ENCODE measurements around the gene GOLGA8N.
"Not testable (repeated sequence)": the region's sequence is repeated elsewhere in the genome, so short reads cannot be mapped to it uniquely, and the experiment has no call there.

The GOLGA8N gene

DNA sequence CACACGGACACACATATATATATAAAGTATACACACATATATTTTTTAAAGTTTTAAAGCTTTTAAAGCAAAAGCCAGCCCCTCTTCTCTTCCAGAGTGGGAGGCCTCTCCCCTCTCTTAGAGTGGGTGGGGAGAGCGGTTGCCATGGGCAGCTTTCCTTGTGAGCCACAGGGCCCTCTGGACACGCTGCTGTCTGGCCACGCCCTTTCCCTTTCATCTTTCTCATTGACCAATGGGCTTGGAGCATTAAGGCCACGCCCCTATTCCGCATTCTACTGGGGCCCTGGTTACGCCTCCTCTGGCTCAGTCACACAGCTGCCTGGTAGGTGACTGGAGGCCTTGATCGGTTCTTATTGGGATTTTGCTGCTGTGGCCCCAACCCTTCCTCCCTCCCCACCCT is at the start of gene GOLGA8N:
TSS of gene GOLGA8N (plus strand) at position 306 of the 400 bp plus-strand sequence.
- not testable (repeated sequence) for H3K27me3 ChIP-seq (ENCODE audit: control insufficient read depth in 2 of 2, insufficient read depth in 2 of 2, low read length in 2 of 2); H3K9me3 ChIP-seq (ENCODE audit: control insufficient read depth in 2 of 2, low read length in 2 of 2); H3K9ac ChIP-seq (ENCODE audit: low read depth in 1 of 2, low read length in 2 of 2); H3K36me3 ChIP-seq (ENCODE audit: control insufficient read depth in 2 of 2, insufficient read depth in 2 of 2, low read length in 2 of 2); H3K27ac ChIP-seq (ENCODE audit: low read depth in 2 of 2, low read length in 2 of 2); H3K4me1 ChIP-seq (ENCODE audit: control insufficient read depth in 2 of 2, insufficient read depth in 2 of 2, low read length in 2 of 2); H3K4me3 ChIP-seq (ENCODE audit: low read length in 2 of 2)

DNA sequence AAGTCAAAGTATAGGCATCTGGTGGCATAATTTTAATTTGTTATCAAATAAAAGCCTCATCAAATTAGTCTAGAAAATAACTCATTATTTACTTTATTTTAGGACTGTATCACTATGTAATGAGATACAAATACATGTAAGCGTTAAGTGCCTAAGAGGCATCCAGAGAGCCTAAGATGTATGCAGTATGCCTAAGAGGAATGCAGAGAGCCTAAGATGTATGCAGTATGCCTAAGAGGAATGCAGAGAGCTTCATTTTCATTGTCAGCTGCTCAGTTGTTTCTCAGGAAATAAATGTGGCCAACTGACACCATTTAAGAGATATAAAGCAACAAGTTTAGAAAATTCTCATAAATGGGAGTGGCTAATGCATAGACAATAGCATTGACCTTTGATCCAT is 49.8 kb upstream of the GOLGA8N start:
- not testable (repeated sequence) for H3K9ac ChIP-seq (ENCODE audit: low read depth in 1 of 2, low read length in 2 of 2); H3K36me3 ChIP-seq (ENCODE audit: control insufficient read depth in 2 of 2, insufficient read depth in 2 of 2, low read length in 2 of 2); H3K27me3 ChIP-seq (ENCODE audit: control insufficient read depth in 2 of 2, insufficient read depth in 2 of 2, low read length in 2 of 2)

DNA sequence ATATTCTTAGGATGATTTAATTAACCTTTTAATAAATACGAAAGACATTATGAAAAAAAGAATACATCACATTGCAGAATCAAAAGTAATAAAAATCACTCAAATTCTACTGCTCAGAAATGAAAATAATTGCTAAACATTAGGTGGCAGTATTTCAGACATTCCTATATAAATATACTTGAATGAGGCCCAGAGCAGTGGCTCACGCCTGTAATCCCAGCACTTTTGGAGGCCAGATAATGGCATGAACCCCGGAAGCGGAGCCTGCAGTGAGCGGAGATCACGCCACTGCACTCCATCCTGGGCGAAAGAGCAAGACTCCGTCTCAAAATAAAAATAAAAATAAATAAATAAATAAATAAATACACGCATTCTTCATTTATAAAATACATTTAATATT is 48.1 kb upstream of the GOLGA8N start:
- not testable (repeated sequence) for H3K36me3 ChIP-seq (ENCODE audit: control insufficient read depth in 2 of 2, insufficient read depth in 2 of 2, low read length in 2 of 2); H3K4me3 ChIP-seq (ENCODE audit: low read length in 2 of 2); H3K27me3 ChIP-seq (ENCODE audit: control insufficient read depth in 2 of 2, insufficient read depth in 2 of 2, low read length in 2 of 2)

More for the DNA sequence above, 49.8 kb upstream of the GOLGA8N start:
- not testable (repeated sequence) for H3K4me3 ChIP-seq (ENCODE audit: low read length in 2 of 2); H3K4me1 ChIP-seq (ENCODE audit: control insufficient read depth in 2 of 2, insufficient read depth in 2 of 2, low read length in 2 of 2); H3K27ac ChIP-seq (ENCODE audit: low read depth in 2 of 2, low read length in 2 of 2); H3K9me3 ChIP-seq (ENCODE audit: control insufficient read depth in 2 of 2, low read length in 2 of 2)

DNA sequence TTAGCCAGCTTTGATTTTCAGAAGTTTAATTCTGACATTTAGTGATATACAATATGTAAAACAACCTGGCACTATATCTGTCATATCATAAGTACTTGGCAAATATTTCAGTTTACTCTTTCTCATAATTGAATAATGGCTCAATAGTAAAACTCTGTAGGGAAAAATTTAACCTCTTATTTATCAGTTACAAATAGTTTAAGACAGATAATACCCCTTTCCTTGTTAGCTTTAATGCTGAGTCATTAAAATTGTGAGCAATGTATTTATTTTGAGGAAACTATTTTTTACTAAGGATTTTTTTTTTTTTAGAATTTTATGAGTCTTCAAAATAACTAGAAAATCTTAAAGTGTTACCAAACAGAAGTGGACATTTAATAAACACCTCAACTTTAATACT is 38.7 kb upstream of the GOLGA8N start:
- not testable (repeated sequence) for H3K9ac ChIP-seq (ENCODE audit: low read depth in 1 of 2, low read length in 2 of 2); H3K27me3 ChIP-seq (ENCODE audit: control insufficient read depth in 2 of 2, insufficient read depth in 2 of 2, low read length in 2 of 2); H3K9me3 ChIP-seq (ENCODE audit: control insufficient read depth in 2 of 2, low read length in 2 of 2); H3K27ac ChIP-seq (ENCODE audit: low read depth in 2 of 2, low read length in 2 of 2); H3K36me3 ChIP-seq (ENCODE audit: control insufficient read depth in 2 of 2, insufficient read depth in 2 of 2, low read length in 2 of 2); H3K4me1 ChIP-seq (ENCODE audit: control insufficient read depth in 2 of 2, insufficient read depth in 2 of 2, low read length in 2 of 2); H3K4me3 ChIP-seq (ENCODE audit: low read length in 2 of 2)

More for the DNA sequence above, 48.1 kb upstream of the GOLGA8N start:
- H3K9me3 ChIP-seq (ENCODE audit: control insufficient read depth in 2 of 2, low read length in 2 of 2); H3K4me1 ChIP-seq (ENCODE audit: control insufficient read depth in 2 of 2, insufficient read depth in 2 of 2, low read length in 2 of 2); H3K9ac ChIP-seq (ENCODE audit: low read depth in 1 of 2, low read length in 2 of 2); H3K27ac ChIP-seq (ENCODE audit: low read depth in 2 of 2, low read length in 2 of 2): not testable (repeated sequence)

DNA sequence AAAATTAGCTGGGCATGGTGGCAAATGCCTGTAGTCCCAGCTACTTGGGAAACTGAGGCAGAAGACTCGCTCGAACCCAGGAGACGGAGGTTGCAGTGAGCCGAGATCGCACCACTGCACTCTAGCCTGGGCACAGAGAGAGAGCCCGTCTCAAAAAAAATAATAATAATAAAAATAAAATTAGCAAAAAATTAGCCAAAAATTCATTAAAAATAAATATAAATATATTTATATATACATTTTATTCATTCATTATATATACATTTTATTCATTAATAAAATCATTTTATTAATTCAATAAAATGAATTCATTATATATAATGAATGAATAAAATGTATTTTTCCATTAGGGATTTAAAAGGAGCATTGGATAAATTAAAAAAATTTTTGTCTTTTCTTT is 31.1 kb upstream of the GOLGA8N start:
- H3K36me3 ChIP-seq (ENCODE audit: control insufficient read depth in 2 of 2, insufficient read depth in 2 of 2, low read length in 2 of 2), result not testable (repeated sequence)

DNA sequence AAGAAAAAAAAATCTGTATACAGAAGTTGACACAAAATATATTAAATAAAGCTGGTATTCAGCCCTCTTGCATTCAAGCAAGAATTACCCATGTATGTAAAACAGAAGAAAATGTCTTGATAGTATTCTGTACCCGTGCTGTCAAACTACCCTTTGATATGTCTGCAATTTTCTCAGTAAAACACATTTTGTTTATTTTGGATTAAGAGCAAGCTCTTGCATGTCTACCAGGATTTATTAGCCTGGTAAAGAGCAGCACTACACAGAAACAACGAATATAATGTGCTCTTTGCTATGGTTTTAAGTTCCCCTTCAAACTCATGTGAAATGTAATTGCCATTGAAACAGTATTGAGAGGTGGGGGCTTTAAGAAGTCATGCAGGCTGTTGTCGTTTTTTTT is 24.3 kb upstream of the GOLGA8N start:
- H3K27ac ChIP-seq (ENCODE audit: low read depth in 2 of 2, low read length in 2 of 2); H3K9me3 ChIP-seq (ENCODE audit: control insufficient read depth in 2 of 2, low read length in 2 of 2); H3K4me3 ChIP-seq (ENCODE audit: low read length in 2 of 2); H3K4me1 ChIP-seq (ENCODE audit: control insufficient read depth in 2 of 2, insufficient read depth in 2 of 2, low read length in 2 of 2); H3K9ac ChIP-seq (ENCODE audit: low read depth in 1 of 2, low read length in 2 of 2); H3K36me3 ChIP-seq (ENCODE audit: control insufficient read depth in 2 of 2, insufficient read depth in 2 of 2, low read length in 2 of 2); H3K27me3 ChIP-seq (ENCODE audit: control insufficient read depth in 2 of 2, insufficient read depth in 2 of 2, low read length in 2 of 2): not testable (repeated sequence)

More for the DNA sequence above, 31.1 kb upstream of the GOLGA8N start:
- H3K9ac ChIP-seq (ENCODE audit: low read depth in 1 of 2, low read length in 2 of 2); H3K27ac ChIP-seq (ENCODE audit: low read depth in 2 of 2, low read length in 2 of 2); H3K27me3 ChIP-seq (ENCODE audit: control insufficient read depth in 2 of 2, insufficient read depth in 2 of 2, low read length in 2 of 2); H3K9me3 ChIP-seq (ENCODE audit: control insufficient read depth in 2 of 2, low read length in 2 of 2); H3K4me1 ChIP-seq (ENCODE audit: control insufficient read depth in 2 of 2, insufficient read depth in 2 of 2, low read length in 2 of 2); H3K4me3 ChIP-seq (ENCODE audit: low read length in 2 of 2): not testable (repeated sequence)

DNA sequence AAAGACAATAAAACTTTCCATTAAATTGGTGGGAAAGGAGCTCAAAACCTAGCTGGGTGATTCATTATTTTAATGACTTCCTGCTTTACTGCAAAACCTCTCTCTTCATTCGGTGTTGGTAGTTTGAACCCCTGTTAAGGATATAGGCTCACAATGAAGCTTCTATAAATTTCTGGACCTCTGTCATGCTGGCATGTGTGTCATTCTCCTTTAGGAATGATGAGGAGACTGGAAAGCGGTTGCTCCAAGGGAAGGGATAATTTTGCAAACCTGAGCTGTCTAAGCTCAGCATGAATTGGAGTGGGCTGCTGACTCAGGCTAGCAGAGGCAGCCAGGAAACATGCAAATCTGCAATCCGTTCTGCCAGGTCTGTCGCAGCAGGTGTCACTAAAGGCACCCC is 14.8 kb upstream of the GOLGA8N start:
- not testable (repeated sequence) for H3K4me3 ChIP-seq (ENCODE audit: low read length in 2 of 2); H3K4me1 ChIP-seq (ENCODE audit: control insufficient read depth in 2 of 2, insufficient read depth in 2 of 2, low read length in 2 of 2); H3K36me3 ChIP-seq (ENCODE audit: control insufficient read depth in 2 of 2, insufficient read depth in 2 of 2, low read length in 2 of 2); H3K9me3 ChIP-seq (ENCODE audit: control insufficient read depth in 2 of 2, low read length in 2 of 2); H3K9ac ChIP-seq (ENCODE audit: low read depth in 1 of 2, low read length in 2 of 2); H3K27ac ChIP-seq (ENCODE audit: low read depth in 2 of 2, low read length in 2 of 2); H3K27me3 ChIP-seq (ENCODE audit: control insufficient read depth in 2 of 2, insufficient read depth in 2 of 2, low read length in 2 of 2)

DNA sequence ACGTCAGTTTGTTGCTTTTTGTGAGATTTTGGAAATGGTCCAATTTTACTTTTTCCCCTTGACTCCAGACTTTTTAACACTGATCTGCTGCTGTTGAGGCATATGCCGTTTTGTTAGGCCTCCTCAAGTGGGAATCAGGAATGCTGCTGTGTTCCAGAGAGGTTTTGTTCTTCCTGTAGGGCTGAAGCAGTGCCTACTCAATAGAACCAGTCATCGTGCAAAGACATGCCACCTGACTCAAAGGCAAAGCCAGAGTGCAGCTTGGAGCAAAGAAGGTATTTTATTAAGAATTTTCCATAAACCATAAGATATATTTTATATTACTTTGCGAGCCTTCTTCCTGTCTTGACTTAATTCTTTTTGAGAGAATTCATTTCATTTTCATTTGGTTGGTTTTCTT is 7.4 kb upstream of the GOLGA8N start:
- not testable (repeated sequence) for H3K4me3 ChIP-seq (ENCODE audit: low read length in 2 of 2); H3K9me3 ChIP-seq (ENCODE audit: control insufficient read depth in 2 of 2, low read length in 2 of 2); H3K27ac ChIP-seq (ENCODE audit: low read depth in 2 of 2, low read length in 2 of 2); H3K4me1 ChIP-seq (ENCODE audit: control insufficient read depth in 2 of 2, insufficient read depth in 2 of 2, low read length in 2 of 2); H3K27me3 ChIP-seq (ENCODE audit: control insufficient read depth in 2 of 2, insufficient read depth in 2 of 2, low read length in 2 of 2); H3K9ac ChIP-seq (ENCODE audit: low read depth in 1 of 2, low read length in 2 of 2); H3K36me3 ChIP-seq (ENCODE audit: control insufficient read depth in 2 of 2, insufficient read depth in 2 of 2, low read length in 2 of 2)

DNA sequence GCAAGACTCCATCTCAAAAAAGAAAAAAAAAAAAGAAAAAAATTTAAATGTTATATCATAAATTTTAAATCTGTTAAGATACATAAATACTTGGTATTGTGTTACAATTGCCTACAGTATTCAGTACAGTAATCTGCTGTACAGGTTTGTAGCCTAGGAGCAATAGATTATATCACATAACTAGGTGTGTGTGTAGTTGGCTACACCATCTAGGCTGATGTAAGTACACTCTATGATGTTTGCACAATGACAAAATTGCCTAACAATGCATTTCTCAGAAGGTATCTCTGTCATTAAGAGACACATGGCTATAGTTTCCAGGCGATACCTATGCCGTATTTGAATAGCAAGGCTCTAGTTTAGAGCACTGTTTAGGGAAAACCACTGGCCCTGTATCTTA is 16.3 kb downstream of the GOLGA8N start:
- H3K9me3 ChIP-seq (ENCODE audit: control insufficient read depth in 2 of 2, low read length in 2 of 2); H3K36me3 ChIP-seq (ENCODE audit: control insufficient read depth in 2 of 2, insufficient read depth in 2 of 2, low read length in 2 of 2); H3K4me3 ChIP-seq (ENCODE audit: low read length in 2 of 2); H3K27ac ChIP-seq (ENCODE audit: low read depth in 2 of 2, low read length in 2 of 2); H3K27me3 ChIP-seq (ENCODE audit: control insufficient read depth in 2 of 2, insufficient read depth in 2 of 2, low read length in 2 of 2); H3K4me1 ChIP-seq (ENCODE audit: control insufficient read depth in 2 of 2, insufficient read depth in 2 of 2, low read length in 2 of 2); H3K9ac ChIP-seq (ENCODE audit: low read depth in 1 of 2, low read length in 2 of 2): not testable (repeated sequence)

DNA sequence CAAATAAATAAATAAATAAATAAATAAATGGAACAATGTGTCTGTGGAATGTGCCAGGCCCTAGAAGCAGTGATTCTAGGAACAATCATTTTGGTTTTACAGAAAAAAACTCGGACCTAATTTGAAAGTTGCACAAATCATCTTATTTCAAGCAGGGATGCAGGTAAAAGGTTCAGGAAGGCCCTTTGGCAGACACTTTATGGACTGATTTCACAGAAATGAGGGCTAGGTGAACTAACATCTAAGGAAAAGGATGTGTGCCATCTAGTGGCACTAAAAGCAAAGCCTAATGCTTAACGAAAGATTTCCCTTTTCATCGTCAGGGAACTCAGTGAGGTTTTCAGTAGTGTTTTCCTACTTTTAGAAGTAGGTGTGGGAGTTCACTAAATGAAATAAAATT is 17.5 kb downstream of the GOLGA8N start:
- not testable (repeated sequence) for H3K27me3 ChIP-seq (ENCODE audit: control insufficient read depth in 2 of 2, insufficient read depth in 2 of 2, low read length in 2 of 2); H3K9me3 ChIP-seq (ENCODE audit: control insufficient read depth in 2 of 2, low read length in 2 of 2); H3K9ac ChIP-seq (ENCODE audit: low read depth in 1 of 2, low read length in 2 of 2); H3K4me3 ChIP-seq (ENCODE audit: low read length in 2 of 2); H3K27ac ChIP-seq (ENCODE audit: low read depth in 2 of 2, low read length in 2 of 2); H3K4me1 ChIP-seq (ENCODE audit: control insufficient read depth in 2 of 2, insufficient read depth in 2 of 2, low read length in 2 of 2); H3K36me3 ChIP-seq (ENCODE audit: control insufficient read depth in 2 of 2, insufficient read depth in 2 of 2, low read length in 2 of 2)

DNA sequence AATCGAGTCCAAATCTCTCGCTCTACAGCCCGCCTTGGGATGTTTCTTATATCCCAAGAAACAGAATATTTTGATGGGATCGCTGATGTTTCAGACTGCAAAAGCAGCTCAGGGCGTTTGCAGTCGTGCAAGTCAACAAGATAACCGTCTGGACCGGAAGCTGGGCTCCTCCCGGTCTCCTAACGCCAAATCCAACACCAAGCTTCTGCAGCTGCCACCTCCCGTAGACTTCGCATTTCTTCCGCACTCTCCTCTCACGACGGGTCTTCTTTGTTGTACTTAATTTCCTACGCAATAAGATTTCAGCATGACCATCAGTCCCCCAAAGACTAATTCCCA is 21.4 kb downstream of the GOLGA8N start:
- not testable (repeated sequence) for H3K36me3 ChIP-seq (ENCODE audit: control insufficient read depth in 2 of 2, insufficient read depth in 2 of 2, low read length in 2 of 2); H3K4me1 ChIP-seq (ENCODE audit: control insufficient read depth in 2 of 2, insufficient read depth in 2 of 2, low read length in 2 of 2); H3K27me3 ChIP-seq (ENCODE audit: control insufficient read depth in 2 of 2, insufficient read depth in 2 of 2, low read length in 2 of 2); H3K9me3 ChIP-seq (ENCODE audit: control insufficient read depth in 2 of 2, low read length in 2 of 2)
- Histone ChIP-seq H3K27ac (ENCODE audit: low read depth in 2 of 2, low read length in 2 of 2) (peak overlapping the region; percentile 77 to 82), H3K9ac (ENCODE audit: low read depth in 1 of 2, low read length in 2 of 2) (peak overlapping the region; percentile 41 to 68), H3K4me3 (ENCODE audit: low read length in 2 of 2) (peak overlapping the region; percentile 75 to 85)
